IPS-NIHi7 (cell line): ENCODE data around the gene C12orf42.
A peak's percentile ranks its signal among the peaks of the same experiment; 100 is the strongest.

Experiments
- DNase-seq: peaks from one replicate; pipeline ENCODE4 v3.0.0; 2012; ENCODE audit warnings: mixed read lengths; ENCODE audit errors: extremely low spot score

C12orf42 gene

DNA sequence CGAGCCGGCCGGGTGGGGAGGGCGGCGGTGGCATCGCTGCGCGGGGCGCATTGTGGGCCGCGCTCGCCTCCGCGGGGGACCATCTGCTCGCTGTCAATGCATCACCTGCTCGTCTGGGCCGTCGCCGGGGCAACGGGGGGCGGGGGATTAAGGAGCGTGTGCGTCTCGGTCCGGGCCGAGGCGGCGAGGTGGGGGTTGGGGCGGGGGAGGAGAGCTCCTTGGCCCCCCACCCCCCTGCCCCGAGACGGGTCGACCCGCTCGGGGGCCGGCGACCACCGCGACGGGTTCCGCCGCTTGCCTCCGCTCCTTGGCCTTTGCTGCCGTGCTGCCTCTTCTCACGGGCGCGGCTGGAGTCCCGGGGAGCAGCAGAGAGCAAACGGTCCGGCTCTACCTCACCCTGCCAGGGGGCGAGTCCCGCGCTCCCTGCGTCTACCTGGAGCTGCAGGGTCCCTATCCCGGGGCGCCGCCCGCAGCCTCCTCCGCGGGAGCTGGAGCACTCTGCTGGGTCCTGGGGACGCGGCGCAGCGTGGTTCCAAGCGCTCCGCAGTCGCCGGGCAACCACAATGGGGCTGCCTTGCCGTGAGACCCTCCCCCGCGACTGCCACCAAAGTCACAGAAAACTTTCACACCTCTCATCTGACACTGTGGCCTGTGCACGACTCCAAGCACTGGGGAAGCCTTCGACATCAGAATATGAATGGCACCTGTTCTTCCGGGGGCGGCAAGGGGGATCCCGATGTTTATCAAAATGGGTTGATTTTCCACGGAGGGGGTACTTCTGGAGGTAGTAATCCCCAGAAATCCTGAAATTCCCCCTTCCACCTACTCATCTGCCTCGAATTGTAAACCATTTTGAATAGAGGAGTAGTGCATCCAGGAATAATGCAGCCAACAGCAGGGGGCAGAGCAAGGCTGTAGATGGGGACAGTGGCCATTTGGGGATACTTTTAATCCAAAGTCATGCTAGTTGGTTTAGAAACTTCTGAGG, at the start of gene C12orf42:
Gene C12orf42 (minus strand): TSS at position 500 of the 988 bp plus-strand sequence. CDS start 17,542 bp downstream, outside the sequence.
- peak; percentile 76 for DNase-seq

DNA sequence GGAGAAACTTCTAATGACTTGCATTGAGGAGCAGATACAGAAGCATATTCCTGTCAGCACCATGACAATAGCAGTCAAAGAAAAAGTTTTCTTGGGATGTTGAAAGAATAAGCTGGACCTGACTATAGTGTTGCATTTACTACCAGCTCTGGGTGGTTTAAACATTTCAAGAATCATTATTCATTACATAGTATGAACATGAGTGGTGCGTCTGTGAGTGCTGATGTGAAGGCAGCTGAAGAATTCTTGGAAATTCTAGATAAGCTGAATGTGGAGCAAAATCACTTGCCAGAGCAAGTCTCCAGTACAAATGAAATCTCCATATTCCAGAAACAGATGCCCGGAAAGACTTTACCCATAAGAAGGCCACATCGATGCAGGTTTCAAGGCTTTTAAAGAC, 46.3 kb upstream of the C12orf42 start:
- DNase-seq, result no peak

DNA sequence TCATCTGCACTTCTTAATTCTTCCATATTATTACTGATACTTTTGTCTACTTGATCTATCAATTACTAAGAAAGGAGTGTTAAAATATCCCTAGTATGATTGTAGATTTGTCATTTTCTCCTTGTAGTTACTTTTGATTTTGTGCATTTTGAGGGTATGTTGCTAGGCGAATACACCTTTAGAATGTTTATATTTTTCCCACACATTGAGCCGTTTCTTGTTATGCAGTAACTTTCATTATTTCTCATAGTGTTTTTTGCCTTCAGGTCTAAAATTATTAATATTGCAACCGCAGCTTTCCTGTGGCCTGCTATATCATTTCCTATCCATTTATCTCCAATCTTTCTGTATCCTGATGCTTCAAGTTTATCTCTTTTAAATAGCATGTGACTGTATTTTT, 44.6 kb upstream of the C12orf42 start:
- no peak for DNase-seq

DNA sequence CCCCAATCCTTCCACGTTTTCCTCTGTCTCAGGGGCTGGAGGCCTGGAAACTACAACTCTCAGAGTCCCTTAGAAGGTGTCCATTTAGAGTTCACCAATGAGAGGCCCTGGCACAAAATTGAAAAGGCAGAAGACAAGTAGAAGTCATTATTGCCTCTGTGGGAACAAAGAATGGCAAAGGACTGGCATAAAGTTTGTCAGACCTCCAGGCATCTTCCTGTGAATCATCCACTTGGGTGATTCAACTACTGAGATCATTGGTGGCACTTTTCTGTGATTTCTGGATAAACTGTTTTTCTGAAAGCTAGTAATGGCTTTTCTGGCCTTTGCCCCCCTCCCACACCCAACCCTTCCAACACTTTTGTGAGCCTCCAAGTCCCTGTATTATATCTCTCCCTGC, 42.6 kb upstream of the C12orf42 start:
- DNase-seq, result no peak

DNA sequence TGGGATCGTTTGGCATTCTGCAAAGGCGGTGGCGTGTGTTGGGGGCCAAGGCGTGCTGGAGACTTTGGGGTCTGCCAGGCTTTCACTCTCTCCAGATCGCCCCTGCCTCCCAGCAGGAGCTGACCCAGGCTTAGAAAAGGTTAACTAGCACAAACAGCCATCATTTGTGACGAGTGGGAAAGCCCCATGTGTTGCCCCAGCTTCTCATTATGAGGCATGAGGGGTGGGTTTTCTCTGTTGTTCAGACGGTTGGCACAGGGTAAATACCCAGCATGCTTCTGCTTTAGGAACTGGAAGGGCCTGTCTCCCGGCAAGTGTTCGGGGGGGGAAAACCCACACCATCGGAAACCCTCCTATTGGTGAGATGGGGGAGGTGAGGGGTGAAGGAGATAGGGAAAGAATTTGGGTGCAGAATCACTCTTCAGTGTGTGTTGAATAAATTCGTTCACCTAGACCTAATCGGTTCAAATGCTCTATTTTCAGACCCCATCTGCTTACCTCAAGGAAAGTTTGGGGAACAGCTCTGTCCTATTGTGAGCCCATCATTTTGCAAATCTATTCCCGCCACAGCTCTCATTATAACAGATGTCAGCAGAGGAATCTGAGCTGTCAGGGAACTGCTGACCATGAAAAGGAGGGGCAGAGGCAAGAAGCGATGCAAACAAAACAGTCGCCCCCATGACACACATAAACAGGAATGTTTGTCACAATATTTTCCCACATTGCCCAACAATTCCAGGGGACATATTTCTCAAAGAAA, 34.7 kb upstream of the C12orf42 start:
- DNase-seq, result no peak

GRCh38 chr12:103529306-103529705, 33.5 kb upstream of the C12orf42 start:
- no peak for DNase-seq

GRCh38 chr12:103524238-103524875, 28.6 kb upstream of the C12orf42 start:
- DNase-seq, result no peak

GRCh38 chr12:103523771-103524170, 28.0 kb upstream of the C12orf42 start:
- no peak for DNase-seq

- DNase-seq, result no peak
Measured at GRCh38 chr12:103520686-103521215, 25.0 kb upstream of the C12orf42 start.

DNA sequence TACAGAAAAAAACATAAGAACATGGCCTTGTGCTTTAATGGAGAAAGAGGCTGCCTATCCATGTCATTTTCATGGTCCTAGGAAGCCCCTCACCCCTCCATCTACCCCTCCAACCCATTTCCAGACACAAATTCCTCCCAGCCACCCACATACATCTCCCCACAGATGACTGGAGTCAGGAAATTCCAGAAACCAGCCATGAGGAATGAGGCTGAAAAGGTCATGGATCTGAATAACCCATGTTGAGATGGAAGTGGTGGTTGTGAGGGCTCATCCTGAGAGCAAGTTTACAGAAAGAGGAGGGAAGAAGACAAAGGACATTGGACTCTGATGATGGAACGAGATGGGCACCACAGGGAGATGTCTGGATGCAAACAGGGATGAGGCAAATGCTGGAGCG, 23.9 kb upstream of the C12orf42 start:
- DNase-seq, result no peak

DNA sequence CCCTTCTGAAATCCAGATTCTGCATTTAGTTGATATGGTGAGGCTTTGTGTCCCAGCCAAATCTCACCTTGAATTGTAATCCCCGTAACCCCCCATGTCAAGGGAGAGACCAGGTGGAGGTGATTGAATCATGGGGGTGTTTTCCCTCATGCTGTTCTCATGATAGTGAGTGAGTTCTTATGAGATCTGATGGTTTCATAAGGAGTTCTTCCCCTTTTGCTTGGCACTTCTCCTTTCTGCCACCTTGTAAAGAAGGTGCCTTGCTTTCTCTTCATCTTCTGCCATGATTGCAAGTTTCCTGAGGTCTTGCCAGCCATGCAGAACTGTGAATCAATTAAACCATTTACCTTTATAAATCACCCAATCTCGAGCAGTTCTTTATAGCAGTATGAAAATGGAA, 23.1 kb upstream of the C12orf42 start:
- no peak for DNase-seq

GRCh38 chr12:103517161-103517560, 21.4 kb upstream of the C12orf42 start:
- no peak for DNase-seq

DNA sequence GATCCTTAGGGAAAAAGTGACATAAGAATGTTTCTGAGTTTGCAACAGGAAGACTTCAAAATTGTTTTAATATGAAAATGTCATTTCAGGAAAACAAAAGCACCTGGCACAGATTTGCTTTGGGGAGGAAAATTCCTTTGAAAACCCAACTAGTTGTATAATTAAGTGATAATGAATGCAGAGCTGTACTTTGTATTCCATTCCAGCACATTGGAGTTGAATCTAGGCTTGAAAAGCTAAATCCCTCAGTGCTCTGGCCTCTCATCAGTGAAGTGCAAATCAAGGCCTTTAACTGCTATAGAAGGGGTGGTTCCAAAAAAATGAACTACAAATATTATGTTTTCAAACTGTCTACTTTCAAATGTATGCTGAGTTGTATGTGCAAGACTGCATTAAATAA, 19.6 kb upstream of the C12orf42 start:
- no peak for DNase-seq

GRCh38 chr12:103513875-103514274, 18.1 kb upstream of the C12orf42 start:
- DNase-seq, result no peak

DNA sequence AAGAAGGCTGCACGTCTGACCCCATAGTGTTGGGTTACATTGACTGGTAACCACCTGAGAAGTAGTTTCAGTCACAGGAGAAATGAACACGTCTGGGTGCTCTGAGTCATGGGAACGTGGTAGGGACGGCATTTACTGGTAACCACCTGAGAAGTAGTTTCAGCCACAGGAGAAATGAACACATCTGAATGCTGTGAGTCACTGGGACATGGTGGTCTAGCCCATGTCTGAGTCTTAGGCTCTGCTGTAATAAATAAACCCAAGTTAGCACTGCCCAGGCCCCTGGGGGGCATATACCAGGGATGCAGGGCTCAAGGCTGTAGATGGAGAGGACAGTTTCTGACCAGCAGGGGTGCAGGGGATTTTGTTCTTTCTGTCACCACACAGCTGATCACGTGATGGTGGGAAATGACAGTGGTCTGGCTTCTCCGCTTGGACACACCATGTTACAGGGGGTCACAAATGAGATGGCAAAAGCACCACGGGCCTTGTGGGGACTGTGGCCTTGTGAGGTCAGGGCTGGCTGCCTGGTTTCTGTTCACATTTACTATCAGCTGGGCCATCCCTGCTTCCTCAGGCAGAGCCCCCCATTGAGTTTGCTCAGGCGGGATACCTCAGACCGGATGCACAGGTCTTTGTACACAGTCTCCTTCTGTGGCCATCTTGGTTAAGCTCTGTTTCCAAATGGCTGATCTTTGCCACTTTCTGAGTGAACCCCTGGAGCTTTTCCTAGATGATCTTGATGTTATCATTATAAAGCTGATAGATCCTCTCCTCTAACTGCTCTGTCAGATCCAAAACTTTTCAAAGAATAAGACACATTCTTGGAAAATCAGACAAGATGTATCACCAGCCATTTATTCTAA, 9.8 kb upstream of the C12orf42 start:
- no peak for DNase-seq

DNA sequence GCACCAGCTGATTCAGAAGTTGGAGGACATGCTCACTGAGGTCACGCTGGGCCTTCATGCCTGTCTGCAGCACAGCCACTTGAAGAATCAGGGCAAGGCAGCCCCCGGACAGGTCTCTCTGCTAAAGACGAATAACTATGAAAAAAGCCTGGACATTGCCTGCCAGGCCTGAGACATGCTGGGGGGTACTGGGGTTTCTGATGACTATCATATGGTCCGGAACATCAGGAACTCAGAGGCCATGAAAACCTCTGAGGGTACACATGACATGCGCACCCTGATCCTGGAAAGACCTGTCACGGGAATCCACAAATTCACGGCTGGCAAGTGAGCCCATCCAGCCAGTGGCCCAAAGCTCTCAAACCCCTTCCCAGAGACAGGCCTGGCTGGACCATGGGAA, 8.8 kb upstream of the C12orf42 start:
- DNase-seq, result no peak

- DNase-seq, result peak; percentile 72
Measured at GRCh38 chr12:103503546-103504480, 8.0 kb upstream of the C12orf42 start.

- DNase-seq, result no peak
Measured at GRCh38 chr12:103501447-103501846, 5.7 kb upstream of the C12orf42 start.

DNA sequence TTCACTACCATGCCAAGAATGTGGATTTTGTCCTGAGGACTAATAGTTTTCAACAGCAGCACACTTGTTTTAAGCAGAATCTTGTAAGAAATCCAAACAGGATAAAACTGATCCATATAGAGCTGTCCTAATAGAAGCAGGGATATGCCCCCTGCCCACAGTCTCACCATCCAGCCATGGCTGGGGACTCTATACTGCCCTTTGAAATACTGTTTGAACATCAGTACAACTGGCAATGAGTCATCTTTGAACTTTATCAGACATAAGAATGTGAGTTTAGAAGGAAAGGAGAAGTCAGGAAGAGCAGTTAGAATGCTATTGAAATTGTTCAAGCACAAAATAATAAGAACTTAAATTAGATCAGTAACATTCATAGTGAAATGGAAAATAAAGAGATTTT, 3.8 kb upstream of the C12orf42 start:
- no peak for DNase-seq

DNA sequence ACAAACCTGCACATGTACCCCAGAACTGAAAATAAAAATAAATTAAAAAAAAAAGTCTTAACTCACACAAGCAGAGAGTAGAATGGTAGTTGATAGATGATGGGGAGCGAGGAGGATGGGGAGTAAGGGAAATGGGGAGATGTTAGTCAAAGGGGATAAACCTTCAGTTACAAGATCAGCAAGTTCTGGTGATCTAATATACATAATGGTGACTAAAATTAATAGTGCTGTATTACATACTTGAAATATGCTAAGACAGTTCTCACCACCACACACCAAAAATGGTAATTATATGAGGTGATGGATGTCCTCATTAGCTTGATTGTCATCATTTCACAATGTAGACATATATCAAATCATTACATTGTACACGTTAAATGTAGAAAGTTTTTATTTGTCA, 3.2 kb upstream of the C12orf42 start:
- no peak for DNase-seq
